MCF 10A (cell line): ENCODE measurements around the gene ZNF804B. TPM values are rescaled to one million over a fixed set of nuclear protein-coding genes. Genes with fewer than 3 reads are reported as not detected.

Experiments used
- BruUV-seq: library from RNA; stranded (reverse); fragments of 400-500 nt; replicated peaks from 2 replicates; lab custom pipeline; 2021; lab: Mats Ljungman, UMichigan
- CTCF ChIA-PET: fragments of 300-600 bp; sonication (Branson Sonifier 250); formaldehyde crosslinking; extraction: SDS; loops from one replicate; lab custom pipeline; 2021; ENCODE audit warnings: antibody characterized with exemption, inconsistent platforms; lab: Yijun Ruan, JAX
- POLR2A ChIA-PET: fragments of 300-600, 350-650 bp; sonication (Branson Sonifier 250); formaldehyde crosslinking; extraction: SDS; loops from one replicate; lab custom pipeline; 2020; ENCODE audit warnings: antibody characterized with exemption, inconsistent platforms; lab: Yijun Ruan, JAX
- DNase-seq: peaks from one replicate; pipeline ENCODE4 v3.0.0-alpha.2; 2018; ENCODE audit not compliant: unreplicated experiment
- H3K27ac Mint-ChIP-seq: one replicate; pipeline ENCODE4 v1.8.0; 2022; ENCODE audit warnings: mild to moderate bottlenecking, low read depth, mixed read lengths; ENCODE audit not compliant: unreplicated experiment
- H3K27me3 Mint-ChIP-seq: one replicate; pipeline ENCODE4 v1.8.0; 2022; ENCODE audit warnings: mixed read lengths; ENCODE audit not compliant: insufficient read depth, unreplicated experiment
- H3K36me3 Mint-ChIP-seq: one replicate; pipeline ENCODE4 v1.8.0; 2022; ENCODE audit warnings: mild to moderate bottlenecking, moderate library complexity, mixed read lengths; ENCODE audit not compliant: insufficient read depth, unreplicated experiment
- H3K4me1 Mint-ChIP-seq: one replicate; pipeline ENCODE4 v1.8.0; 2022; ENCODE audit warnings: mixed read lengths; ENCODE audit not compliant: insufficient read depth, unreplicated experiment
- H3K4me3 Mint-ChIP-seq: one replicate; pipeline ENCODE4 v1.8.0; 2022; ENCODE audit warnings: mild to moderate bottlenecking, moderate library complexity, mixed read lengths; ENCODE audit not compliant: unreplicated experiment
- H3K9me3 Mint-ChIP-seq: one replicate; pipeline ENCODE4 v1.8.0; 2022; ENCODE audit warnings: mixed read lengths; ENCODE audit not compliant: unreplicated experiment
- CTCF ChIP-seq: fragments of 200-600 bp; IDR thresholded peaks from one replicate; pipeline ENCODE4 v1.8.0; 2022; ENCODE audit warnings: antibody characterized with exemption, mild to moderate bottlenecking; ENCODE audit not compliant: unreplicated experiment
- intact Hi-C: fragments of 100-400 bp; cut with micrococcal nuclease; formaldehyde crosslinking; loops from 2 replicates; pipeline ENCODE4 v1.14.1; 2022
- total RNA-seq: library from RNA; stranded (reverse); gene quantifications from 2 replicates; pipeline ENCODE4 v1.2.3, GENCODE V29; 2022

ZNF804B gene
- total RNA-seq, 1 experiment from 2014 or later = not detected

GRCh38 chr7:88910516-88910915 lies 151.0 kb downstream of the ZNF804B start:
- Mint-ChIP-seq H3K9me3 (no peaks in the 10 kb centered on the region), H3K27ac (no peak overlapping the region), H3K27me3 (peaks cover 11% of the 10 kb centered on the region), H3K36me3 (no peaks in the 10 kb centered on the region), H3K4me3 (no peak overlapping the region), H3K4me1 (no peaks in the 10 kb centered on the region)
- intact Hi-C loops = no loop called here
- no peak for TF ChIP-seq CTCF
- POLR2A ChIA-PET = no interaction called here
- BruUV-seq = no TSS peak
- CTCF ChIA-PET = no interaction called here
- DNase-seq = no peak

GRCh38 chr7:88912852-88913251 lies 153.4 kb downstream of the ZNF804B start:
- intact Hi-C loops = no loop called here
- Mint-ChIP-seq H3K4me3 (no peak overlapping the region), H3K4me1 (no peaks in the 10 kb centered on the region), H3K36me3 (no peaks in the 10 kb centered on the region), H3K27ac (no peak overlapping the region), H3K9me3 (no peaks in the 10 kb centered on the region), H3K27me3 (peaks cover 11% of the 10 kb centered on the region)
- CTCF ChIA-PET = interaction anchor here (0.6 kb wide), 1 partner anchor 503 kb away, joined by 5 read pairs; no protein-coding TSS in a partner anchor
- DNase-seq = no peak
- POLR2A ChIA-PET = no interaction called here
- no TSS peak for BruUV-seq
- no peak for TF ChIP-seq CTCF

- no peak overlapping the region for H3K27ac Mint-ChIP-seq
These were observed 156.1 kb downstream of the ZNF804B start for GRCh38 chr7:88915615-88916014.

GRCh38 chr7:88919478-88920131 lies 160.1 kb downstream of the ZNF804B start:
- Mint-ChIP-seq H3K9me3 (no peaks in the 10 kb centered on the region), H3K27ac (no peak overlapping the region), H3K4me3 (no peak overlapping the region), H3K36me3 (no peaks in the 10 kb centered on the region), H3K27me3 (peaks cover 23% of the 10 kb centered on the region), H3K4me1 (no peaks in the 10 kb centered on the region)
- intact Hi-C loops = no loop called here
- no peak for TF ChIP-seq CTCF
- DNase-seq = no peak
- CTCF ChIA-PET = no interaction called here
- BruUV-seq = no TSS peak
- POLR2A ChIA-PET = interaction anchor here (0.7 kb wide), 1 partner anchor 24 kb away, joined by 3 read pairs; no protein-coding TSS in a partner anchor

More at GRCh38 chr7:88915615-88916014, 156.1 kb downstream of the ZNF804B start:
- H3K4me3 Mint-ChIP-seq = no peak overlapping the region
- no peaks in the 10 kb centered on the region for H3K4me1 Mint-ChIP-seq
- intact Hi-C loops = no loop called here
- H3K36me3 Mint-ChIP-seq = no peaks in the 10 kb centered on the region
- no TSS peak for BruUV-seq
- no peak for TF ChIP-seq CTCF
- no peak for DNase-seq
- H3K9me3 Mint-ChIP-seq = no peaks in the 10 kb centered on the region
- peaks cover 22% of the 10 kb centered on the region for H3K27me3 Mint-ChIP-seq
- ChIA-PET CTCF (no interaction called here), POLR2A (no interaction called here)
